GM21423 (cell line): ENCODE data around the gene RPA1.
"Not testable (repeated sequence)": the region's sequence is repeated elsewhere in the genome, so short reads cannot be mapped to it uniquely, and the experiment has no call there.

Source experiments
- ATAC-seq: cut with Tn5 transposase; IDR thresholded peaks from one replicate; pipeline ENCODE4 v1.9.1; 2021; ENCODE audit warnings: mild to moderate bottlenecking, moderate library complexity; ENCODE audit not compliant: unreplicated experiment

Gene RPA1

GRCh38 chr17:1810450-1811103 is 19.2 kb upstream of the RPA1 start:
- no peak for ATAC-seq

- ATAC-seq = no peak
These were observed 16.7 kb upstream of the RPA1 start for GRCh38 chr17:1813088-1813487.

- ATAC-seq = no peak
These were observed 9.1 kb upstream of the RPA1 start for GRCh38 chr17:1820528-1821252.

- peak; percentile 8 for ATAC-seq
These were observed 601 bp upstream of the RPA1 start for GRCh38 chr17:1829216-1829591.

- ATAC-seq = no peak
These were observed 483 bp downstream of the RPA1 start for GRCh38 chr17:1830288-1830687.

- ATAC-seq = peak; percentile 54
These were observed 4.8 kb downstream of the RPA1 start for GRCh38 chr17:1834380-1835149.

GRCh38 chr17:1839516-1839915 is 9.7 kb downstream of the RPA1 start:
- ATAC-seq = no peak

GRCh38 chr17:1843947-1844346 is 14.1 kb downstream of the RPA1 start:
- ATAC-seq = no peak

- no peak for ATAC-seq
These were observed 17.4 kb downstream of the RPA1 start for GRCh38 chr17:1847191-1847590.

- no peak for ATAC-seq
These were observed 22.5 kb downstream of the RPA1 start for GRCh38 chr17:1852327-1852726.

GRCh38 chr17:1853698-1854097 is 23.9 kb downstream of the RPA1 start:
- no peak for ATAC-seq

- not testable (repeated sequence) for ATAC-seq
These were observed 26.7 kb downstream of the RPA1 start for GRCh38 chr17:1856462-1856861.

GRCh38 chr17:1860978-1861377 is 31.2 kb downstream of the RPA1 start:
- ATAC-seq = no peak

- ATAC-seq = no peak
These were observed 31.7 kb downstream of the RPA1 start for GRCh38 chr17:1861391-1862010.

GRCh38 chr17:1865252-1866037 is 35.6 kb downstream of the RPA1 start:
- ATAC-seq = no peak

GRCh38 chr17:1867307-1867706 is 37.5 kb downstream of the RPA1 start:
- ATAC-seq = no peak

- ATAC-seq = no peak
These were observed 38.3 kb downstream of the RPA1 start for GRCh38 chr17:1868090-1868489.

- no peak for ATAC-seq
These were observed 40.8 kb downstream of the RPA1 start for GRCh38 chr17:1870592-1870991.

- ATAC-seq = no peak
These were observed 42.0 kb downstream of the RPA1 start for GRCh38 chr17:1871756-1872155.

- ATAC-seq = no peak
These were observed 42.4 kb downstream of the RPA1 start for GRCh38 chr17:1872254-1872653.

- ATAC-seq = no peak
These were observed 43.2 kb downstream of the RPA1 start for GRCh38 chr17:1872976-1873375.
